Tibial artery (tissue), 4 donors: ENCODE results near the gene RIPOR1.

Experiments used
- DNase-seq, 2 donors: peaks; one replicate each; pipeline ENCODE4 v3.0.0-alpha.2; 2019
- H3K27ac ChIP-seq, 2 donors: fragments of 200-600 bp; sonication (generic) in 1 of 2; 1 replicate in 1 of 2; 2 replicates in 1 of 2; pipeline ENCODE4 v1.5.1; 2018 to 2019; ENCODE audit warnings: mild to moderate bottlenecking in 1 of 2
- H3K27me3 ChIP-seq, 2 donors: fragments of 200-600 bp; sonication (generic) in 1 of 2; one replicate each; pipeline versions ENCODE4 v1.5.1 to v1.6.0; 2016 to 2019
- H3K36me3 ChIP-seq, 3 donors: fragments of 200-600 bp; sonication (generic) in 2 of 3; one replicate each; pipeline ENCODE4 v1.5.1; 2016 to 2019; ENCODE audit warnings: mild to moderate bottlenecking in 2 of 3
- H3K4me1 ChIP-seq, 4 donors: fragments of 200-600 bp; sonication (generic) in 2 of 4; 1 replicate in 3 of 4; 2 replicates in 1 of 4; pipeline ENCODE4 v1.5.1; 2016 to 2019
- H3K4me3 ChIP-seq, 2 donors: fragments of 200-600 bp; sonication (generic) in 1 of 2; 1 replicate in 1 of 2; 2 replicates in 1 of 2; pipeline ENCODE4 v1.5.1; 2018 to 2019; ENCODE audit warnings: mild to moderate bottlenecking in 2 of 2
- H3K9me3 ChIP-seq, 3 donors: fragments of 200-600 bp; sonication (generic) in 1 of 3; one replicate each; pipeline ENCODE4 v1.5.1; 2016 to 2019
- intact Hi-C: fragments of 100-400 bp; cut with DNase I; formaldehyde crosslinking; loops from one replicate; pipeline ENCODE4 v1.15.0; 2023; ENCODE audit warnings: low total_unique reads
- TF ChIP-seq, protein P1 (sequence below), 2 experiments: fragments of 200-600 bp in 1 of 2; fragments of 450-650 bp in 1 of 2; IDR thresholded peaks; one replicate each; pipeline ENCODE4 v1.5.1; 2017 to 2019; ENCODE audit warnings: antibody characterized with exemption in 2 of 2, mild to moderate bottlenecking in 1 of 2, moderate library complexity in 1 of 2

The RIPOR1 gene

GRCh38 chr16:67544329-67544841, 15.8 kb downstream of the RIPOR1 start:
- no peaks in the 10 kb centered on the region for H3K27me3 ChIP-seq
- H3K27ac ChIP-seq, result no peak overlapping the region
- H3K4me3 ChIP-seq, result no peak overlapping the region
- no peaks in the 10 kb centered on the region for H3K9me3 ChIP-seq
- DNase-seq, result no peak
- intact Hi-C loops, result no loop called here
- peaks cover 41 to 97% (median 77%) of the 10 kb centered on the region in 3 donors for H3K36me3 ChIP-seq
- peaks cover 0 to 36% (median 6%) of the 10 kb centered on the region in 4 donors for H3K4me1 ChIP-seq
- TF ChIP-seq, protein P1, sequence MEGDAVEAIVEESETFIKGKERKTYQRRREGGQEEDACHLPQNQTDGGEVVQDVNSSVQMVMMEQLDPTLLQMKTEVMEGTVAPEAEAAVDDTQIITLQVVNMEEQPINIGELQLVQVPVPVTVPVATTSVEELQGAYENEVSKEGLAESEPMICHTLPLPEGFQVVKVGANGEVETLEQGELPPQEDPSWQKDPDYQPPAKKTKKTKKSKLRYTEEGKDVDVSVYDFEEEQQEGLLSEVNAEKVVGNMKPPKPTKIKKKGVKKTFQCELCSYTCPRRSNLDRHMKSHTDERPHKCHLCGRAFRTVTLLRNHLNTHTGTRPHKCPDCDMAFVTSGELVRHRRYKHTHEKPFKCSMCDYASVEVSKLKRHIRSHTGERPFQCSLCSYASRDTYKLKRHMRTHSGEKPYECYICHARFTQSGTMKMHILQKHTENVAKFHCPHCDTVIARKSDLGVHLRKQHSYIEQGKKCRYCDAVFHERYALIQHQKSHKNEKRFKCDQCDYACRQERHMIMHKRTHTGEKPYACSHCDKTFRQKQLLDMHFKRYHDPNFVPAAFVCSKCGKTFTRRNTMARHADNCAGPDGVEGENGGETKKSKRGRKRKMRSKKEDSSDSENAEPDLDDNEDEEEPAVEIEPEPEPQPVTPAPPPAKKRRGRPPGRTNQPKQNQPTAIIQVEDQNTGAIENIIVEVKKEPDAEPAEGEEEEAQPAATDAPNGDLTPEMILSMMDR (IDR thresholded peaks at IDR 0.05), result no peak

- Histone ChIP-seq H3K4me3 (no peak overlapping the region), H3K36me3 (peaks cover 40 to 93% (median 71%) of the 10 kb centered on the region in 3 donors), H3K27ac (no peak overlapping the region), H3K27me3 (no peaks in the 10 kb centered on the region), H3K4me1 (peaks cover 0 to 36% (median 4%) of the 10 kb centered on the region in 4 donors), H3K9me3 (no peaks in the 10 kb centered on the region)
- TF ChIP-seq, protein P1 (IDR thresholded peaks at IDR 0.05), result no peak
- no peak for DNase-seq
- intact Hi-C loops, result loop anchor here (5.0 kb wide), 1 partner anchor 122 kb away; the partner anchor contains the start of genes C16orf86 and ENKD1
These were observed 16.4 kb downstream of the RIPOR1 start for GRCh38 chr16:67544844-67545664.

DNA sequence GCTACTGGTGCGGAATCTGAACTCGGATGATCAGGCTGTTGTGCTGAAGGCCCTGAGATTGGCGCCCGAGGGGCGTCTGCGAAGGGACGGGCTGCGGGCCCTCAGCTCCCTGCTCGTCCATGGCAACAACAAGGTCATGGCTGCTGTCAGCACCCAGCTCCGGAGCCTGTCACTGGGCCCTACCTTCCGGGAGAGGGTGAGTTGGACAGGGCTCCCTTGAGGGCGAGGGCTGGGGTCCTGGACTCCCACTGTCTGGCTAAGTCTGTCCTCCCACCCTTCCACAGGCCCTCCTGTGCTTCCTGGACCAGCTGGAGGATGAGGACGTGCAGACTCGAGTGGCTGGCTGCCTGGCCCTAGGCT, 17.0 kb downstream of the RIPOR1 start:
- peaks cover 0 to 36% (median 4%) of the 10 kb centered on the region in 4 donors for H3K4me1 ChIP-seq
- no peak overlapping the region for H3K27ac ChIP-seq
- H3K4me3 ChIP-seq, result no peak overlapping the region
- intact Hi-C loops, result loop anchor here (5.0 kb wide), 1 partner anchor 122 kb away; the partner anchor contains the start of genes C16orf86 and ENKD1
- peaks cover 36 to 87% (median 65%) of the 10 kb centered on the region in 3 donors for H3K36me3 ChIP-seq
- DNase-seq, result no peak
- TF ChIP-seq, protein P1 (IDR thresholded peaks at IDR 0.05), result no peak
- H3K9me3 ChIP-seq, result no peaks in the 10 kb centered on the region
- H3K27me3 ChIP-seq, result no peaks in the 10 kb centered on the region

GRCh38 chr16:67546091-67546501, 17.5 kb downstream of the RIPOR1 start:
- TF ChIP-seq, protein P1 (IDR thresholded peaks at IDR 0.05), result no peak
- DNase-seq, result no peak
- H3K36me3 ChIP-seq, result peaks cover 31 to 83% (median 60%) of the 10 kb centered on the region in 3 donors
- H3K4me3 ChIP-seq, result no peak overlapping the region
- no peaks in the 10 kb centered on the region for H3K27me3 ChIP-seq
- H3K9me3 ChIP-seq, result no peaks in the 10 kb centered on the region
- intact Hi-C loops, result loop anchor here (5.0 kb wide), 1 partner anchor 121 kb away; the partner anchor contains the start of genes C16orf86 and ENKD1
- H3K4me1 ChIP-seq, result peaks cover 0 to 36% (median 4%) of the 10 kb centered on the region in 4 donors
- H3K27ac ChIP-seq, result no peak overlapping the region

DNA sequence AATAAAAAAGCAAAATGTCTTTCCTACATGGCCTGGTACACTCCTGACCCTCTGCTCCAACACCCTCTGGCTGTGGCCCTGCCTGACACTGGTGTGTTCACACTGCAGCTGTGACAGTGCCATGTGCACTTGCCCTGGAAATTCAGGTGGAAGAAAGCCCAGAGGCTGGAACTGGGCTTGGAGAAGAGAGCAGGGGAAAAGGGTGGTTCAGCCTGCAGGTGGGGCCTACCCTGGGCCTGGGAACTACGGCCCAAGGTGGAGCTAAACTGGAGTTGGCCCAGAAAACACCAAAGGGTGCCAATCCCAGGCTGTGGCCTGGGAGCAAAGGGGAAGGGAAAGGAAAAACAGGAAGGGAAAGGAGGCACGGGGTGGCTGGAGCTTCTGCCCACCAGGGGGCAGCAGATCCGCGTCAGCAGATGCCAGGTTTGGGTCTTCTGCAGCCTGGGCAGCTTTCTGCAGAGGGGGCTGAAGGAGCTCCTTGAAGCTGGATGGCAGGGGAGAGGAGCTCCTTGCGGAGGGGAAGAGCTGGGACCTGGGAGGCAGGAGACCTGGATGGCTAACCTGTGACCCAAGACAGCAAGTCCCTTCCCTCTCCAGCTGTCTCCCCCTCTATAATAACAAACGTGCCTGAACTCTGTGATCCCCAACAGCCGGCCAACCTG, 18.3 kb downstream of the RIPOR1 start:
- Histone ChIP-seq H3K4me1 (peaks cover 0 to 31% (median 3%) of the 10 kb centered on the region in 4 donors), H3K27me3 (no peaks in the 10 kb centered on the region), H3K9me3 (no peaks in the 10 kb centered on the region), H3K27ac (no peak overlapping the region), H3K36me3 (peaks cover 23 to 75% (median 52%) of the 10 kb centered on the region in 3 donors), H3K4me3 (no peak overlapping the region)
- intact Hi-C loops, result loop anchor here (5.0 kb wide), 1 partner anchor 120 kb away; the partner anchor contains the start of genes C16orf86 and ENKD1
- peak in 1 of 2 donors; percentile 82 for DNase-seq
- TF ChIP-seq, protein P1 (IDR thresholded peaks at IDR 0.05), result peak; percentile 82 to 94
